NCI-H128 (cell line): ENCODE data around the gene NLGN1.
"Not testable (repeated sequence)": the region's sequence is repeated elsewhere in the genome, so short reads cannot be mapped to it uniquely, and the experiment has no call there.

Source experiments
- DNase-seq: peaks from one replicate; lab custom pipeline; 2025; ENCODE audit not compliant: unreplicated experiment; lab: John Stamatoyannopoulos, UW

NLGN1 gene

DNA sequence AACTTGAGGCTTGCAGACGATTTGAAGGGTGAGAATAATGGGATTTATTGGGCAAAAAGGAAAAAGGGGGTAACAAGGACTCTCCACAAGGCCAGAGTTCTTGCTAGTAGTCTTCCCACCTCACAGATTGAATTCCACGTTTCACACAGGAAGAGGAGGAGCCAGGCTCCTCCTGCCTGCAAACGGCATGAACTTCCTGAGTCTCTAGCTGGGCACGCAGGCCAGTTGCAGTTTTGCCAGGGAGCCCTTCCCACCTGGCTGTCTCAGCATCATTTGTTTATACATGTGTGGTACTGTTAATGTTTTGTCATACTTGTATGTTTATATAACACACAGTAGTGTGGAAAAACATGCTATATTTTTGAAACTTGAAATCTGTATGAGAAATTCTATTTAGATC lies 155.0 kb downstream of the NLGN1 start:
- no peak for DNase-seq

DNA sequence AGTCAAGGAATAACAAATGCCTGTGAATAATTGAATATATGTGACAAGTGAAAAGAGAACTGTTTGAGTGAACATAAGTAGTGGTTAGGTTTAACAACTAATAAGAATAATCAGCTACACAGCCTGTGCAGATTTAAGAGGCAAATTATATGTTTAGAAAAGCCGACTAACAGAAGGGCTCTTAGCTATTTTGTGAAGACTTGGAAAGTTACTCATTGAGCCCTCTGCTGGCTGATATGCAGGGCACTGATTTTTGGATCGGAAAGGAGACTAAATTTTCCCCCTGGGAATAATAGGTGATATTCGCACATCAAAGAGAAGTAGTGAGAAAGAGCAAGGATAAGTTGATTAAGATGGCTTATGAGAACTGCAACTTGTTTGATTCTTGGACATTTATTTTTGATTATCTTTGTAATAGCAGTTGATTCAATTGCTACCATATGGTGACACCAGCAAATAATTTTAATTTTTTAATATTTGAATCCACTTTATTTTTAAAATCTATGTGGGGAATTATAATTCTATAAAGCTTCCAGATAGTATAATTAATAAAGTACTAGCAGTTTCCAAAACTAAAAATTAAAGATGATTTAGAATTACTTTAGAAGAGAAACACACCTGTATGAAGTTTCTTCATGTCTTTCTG lies 156.2 kb downstream of the NLGN1 start:
- no peak for DNase-seq

DNA sequence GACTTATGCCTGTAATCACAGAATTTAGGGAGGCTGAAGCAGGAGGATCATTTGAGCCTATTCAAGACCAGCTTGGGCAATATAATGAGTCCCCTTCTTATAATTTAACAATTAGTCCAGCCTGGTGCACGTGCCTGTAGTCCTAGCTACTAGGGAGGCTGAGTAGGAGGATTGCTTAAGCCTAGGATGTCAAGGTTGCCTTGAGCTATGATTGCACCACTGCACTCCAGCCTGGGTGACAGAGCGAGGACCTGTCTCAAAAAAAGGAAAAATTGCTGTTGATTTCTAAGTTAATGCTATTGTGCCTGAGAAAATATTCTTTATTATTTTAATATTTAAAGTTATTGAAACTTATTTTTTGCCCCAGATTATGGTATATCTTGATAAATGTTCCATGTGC lies 159.0 kb downstream of the NLGN1 start:
- no peak for DNase-seq

DNA sequence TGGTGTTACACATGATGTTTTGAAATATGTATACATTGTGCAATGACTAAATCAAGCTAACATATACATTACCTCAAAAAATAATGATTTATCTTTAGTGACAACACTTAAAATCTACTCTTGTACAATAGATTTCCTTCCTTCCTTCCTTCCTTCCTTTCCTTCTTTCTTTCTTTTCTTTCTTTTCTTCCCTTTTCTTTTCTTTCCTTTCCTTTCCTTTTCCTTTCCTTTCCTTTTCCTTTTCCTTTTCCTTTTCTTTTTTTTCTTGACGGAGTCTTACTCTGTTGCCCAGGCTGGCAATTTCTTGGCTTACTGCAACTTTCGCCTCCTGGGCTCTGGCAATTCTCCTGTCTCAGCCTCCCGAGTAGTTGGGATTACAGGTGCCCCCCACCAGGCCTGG lies 170.5 kb downstream of the NLGN1 start:
- no peak for DNase-seq

DNA sequence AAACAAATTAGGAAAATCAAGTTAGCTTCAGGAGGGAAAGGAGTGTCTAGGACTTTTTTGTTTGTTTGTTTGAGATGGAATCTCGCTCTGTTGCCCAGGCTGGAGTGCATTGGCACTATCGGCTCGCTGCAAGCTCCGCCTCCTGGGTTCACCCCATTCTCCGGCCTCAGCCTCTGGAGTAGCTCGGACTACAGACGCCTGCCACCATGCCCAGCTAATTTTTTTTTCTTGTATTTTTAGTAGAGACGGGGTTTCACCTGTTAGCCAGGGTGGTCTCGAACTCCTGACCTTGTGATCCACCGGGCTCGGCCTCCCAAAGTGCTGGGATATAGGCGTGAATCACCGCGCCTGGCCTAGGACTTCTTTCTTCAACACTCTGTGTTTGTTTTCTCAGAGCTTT lies 171.1 kb downstream of the NLGN1 start:
- DNase-seq, result no peak

DNA sequence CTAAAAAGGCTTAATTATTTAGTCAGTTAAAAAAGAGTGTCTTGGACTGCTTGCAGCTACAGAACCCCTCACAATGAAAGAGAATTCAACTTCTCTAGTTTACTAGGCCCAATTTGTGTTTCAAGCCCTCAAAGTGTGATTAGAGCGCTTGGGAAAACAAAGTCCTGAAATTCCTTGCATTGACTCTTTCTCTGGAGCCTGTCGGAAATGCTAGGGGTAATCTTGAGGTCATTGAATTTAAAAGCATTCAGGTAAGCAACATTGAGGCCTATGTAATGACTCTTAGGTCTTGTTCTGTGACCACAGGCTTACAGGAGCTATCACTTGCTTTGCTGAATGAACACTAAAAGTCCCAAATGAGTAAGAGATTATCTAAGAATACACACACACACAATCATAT lies 186.0 kb downstream of the NLGN1 start:
- no peak for DNase-seq

DNA sequence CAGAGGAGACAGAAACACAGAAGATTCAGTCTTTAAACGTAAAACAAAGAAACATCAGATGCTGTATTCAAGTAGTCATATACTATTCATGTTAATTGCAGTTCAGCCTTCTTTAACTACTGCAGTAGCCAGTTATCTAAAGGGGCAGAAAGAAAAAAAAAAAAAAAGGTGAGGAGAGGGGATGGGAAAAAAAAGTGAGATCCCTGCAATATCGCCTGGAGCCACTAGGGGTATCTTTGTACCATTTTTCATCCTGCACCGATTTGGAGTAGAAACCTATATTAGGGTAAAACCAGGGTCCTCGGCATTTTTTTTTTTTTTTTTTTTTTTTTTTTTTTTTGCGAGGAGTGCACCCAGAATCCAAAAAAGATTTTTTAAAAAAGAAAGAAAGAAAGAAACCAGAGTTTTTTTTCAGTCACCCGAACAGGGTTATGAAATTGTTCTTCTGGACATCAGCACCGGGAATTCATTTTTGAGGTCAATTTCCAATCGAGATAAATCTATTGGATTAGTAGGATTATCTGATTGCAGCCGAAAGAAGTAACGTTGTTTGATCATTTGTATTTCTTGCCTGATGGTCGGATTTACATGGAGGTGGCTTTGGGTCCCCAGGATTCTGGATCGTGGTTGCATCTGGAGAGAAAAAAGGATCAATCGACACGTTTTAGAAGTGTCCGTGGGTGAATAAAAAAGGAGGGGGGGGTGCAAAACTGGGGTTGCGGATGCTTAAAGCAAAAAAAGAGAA lies 186.7 kb downstream of the NLGN1 start:
- DNase-seq, result peak; percentile 32

DNA sequence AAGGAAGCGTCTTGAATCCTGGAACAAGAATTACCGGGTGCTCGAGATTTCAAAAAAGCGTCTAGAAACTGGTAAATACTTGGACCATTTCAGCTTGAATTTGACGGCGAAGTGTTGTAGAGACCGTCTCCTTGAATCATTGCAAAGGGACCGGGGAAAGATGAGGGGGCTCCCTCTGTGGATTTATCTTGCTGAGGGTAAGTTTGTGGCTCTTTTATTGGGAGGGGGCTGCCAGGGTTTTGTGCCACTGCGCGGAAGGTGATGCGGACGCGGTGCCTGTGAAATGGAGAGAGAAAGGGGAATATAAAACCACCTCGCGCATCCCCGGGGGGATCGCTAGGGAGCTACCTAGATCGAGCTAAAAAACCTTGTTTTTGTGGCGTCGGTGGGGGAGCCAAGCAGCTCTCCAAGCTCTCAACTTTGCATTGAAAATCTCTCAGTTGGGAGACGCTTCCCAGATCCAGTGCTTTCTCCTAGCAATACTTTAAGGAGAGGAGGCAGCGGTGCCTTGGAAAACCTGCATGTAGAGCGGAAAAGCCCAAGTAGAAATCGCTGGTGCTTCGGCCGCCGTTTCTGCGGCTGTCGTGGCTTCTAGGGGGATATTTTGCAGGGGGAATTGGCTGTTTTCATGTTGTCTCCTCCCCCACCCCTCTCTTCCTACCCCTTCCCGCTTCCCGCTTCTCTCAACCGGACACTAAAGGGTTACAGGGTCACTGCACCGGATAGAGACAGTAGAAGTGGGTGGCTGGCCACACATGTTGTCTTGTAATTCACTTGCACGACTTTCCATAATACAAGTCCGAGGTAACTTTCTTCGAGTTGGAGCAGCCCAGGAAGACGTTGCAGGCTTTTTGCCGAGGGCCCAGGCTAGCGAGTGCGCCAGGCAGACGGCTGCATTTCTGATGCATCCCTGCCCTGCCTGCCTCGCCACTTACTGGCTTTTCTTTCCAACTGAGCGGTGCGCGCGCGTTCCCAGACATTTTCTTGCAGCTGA lies 187.6 kb downstream of the NLGN1 start:
- no peak for DNase-seq

DNA sequence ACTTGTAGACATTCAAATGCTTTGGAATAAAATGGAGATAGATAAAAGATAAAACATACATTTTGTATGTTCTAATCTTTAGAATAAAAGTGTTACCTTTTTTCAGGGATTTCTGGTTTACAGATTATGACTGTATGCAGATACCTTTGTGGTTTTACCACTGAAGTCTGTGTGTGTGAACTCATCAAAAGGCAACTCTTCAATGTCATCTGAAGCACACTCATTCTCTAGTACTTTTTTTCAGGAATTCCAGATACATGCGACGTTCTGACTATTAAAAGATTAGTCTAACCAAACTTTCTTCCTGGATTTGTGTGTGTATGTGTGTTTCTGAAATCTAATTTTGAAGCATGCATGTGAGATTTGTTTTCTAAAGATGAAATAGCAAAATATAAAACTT lies 188.6 kb downstream of the NLGN1 start:
- no peak for DNase-seq

DNA sequence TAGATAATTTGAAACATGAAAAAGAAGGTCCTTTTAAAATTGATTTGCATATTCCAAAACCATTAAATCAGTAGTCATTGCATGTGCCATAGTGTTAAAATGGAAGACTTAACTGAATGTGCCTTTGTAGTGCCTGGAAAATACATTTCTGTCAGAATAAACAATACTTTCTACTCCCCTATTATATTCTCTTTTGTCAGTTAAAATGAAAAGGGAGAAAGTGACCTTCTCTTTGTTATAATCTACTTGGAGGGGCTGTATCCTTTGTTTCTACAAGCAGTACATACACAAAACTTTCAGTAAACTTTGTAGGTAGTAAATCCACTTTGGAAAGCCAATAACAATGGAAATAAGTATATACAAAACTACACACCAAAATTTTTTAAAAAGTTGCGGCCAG lies 189.5 kb downstream of the NLGN1 start:
- no peak for DNase-seq

DNA sequence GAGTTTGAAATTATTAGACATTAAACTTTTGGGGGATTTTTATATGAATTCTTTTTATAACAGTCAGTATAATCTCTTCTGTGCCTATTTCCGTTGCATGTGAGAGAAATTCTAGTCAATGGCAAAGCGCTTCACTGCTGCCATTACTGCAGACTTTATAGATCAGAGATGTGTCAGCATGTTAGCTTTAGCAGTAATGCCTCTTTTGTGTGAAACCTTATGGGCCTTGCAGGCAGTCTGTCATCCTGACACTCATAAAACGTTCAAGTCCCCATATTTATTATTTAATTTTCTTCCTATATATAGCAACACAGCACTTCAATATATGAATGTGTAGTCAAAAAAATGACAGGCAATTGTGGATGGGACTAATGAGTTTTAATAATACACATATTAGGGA lies 191.0 kb downstream of the NLGN1 start:
- DNase-seq, result no peak

DNA sequence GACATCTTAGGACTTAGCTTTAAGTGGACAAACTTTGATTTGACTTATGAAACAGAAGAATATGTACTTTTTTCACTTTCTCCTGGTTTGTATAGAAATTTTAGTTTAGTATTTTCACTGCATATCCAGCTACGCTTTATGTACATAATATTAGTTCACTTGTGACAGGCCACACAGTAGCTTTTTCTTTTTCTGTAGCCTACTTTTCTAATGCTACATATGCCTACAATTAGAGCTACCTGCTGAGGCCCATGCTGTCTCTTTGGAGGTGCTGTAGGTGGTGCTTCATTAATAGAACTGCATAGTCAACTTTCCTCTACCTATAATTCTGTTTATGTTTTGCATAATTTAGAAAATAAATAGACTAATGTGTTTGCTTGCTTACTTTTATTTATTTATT lies 191.6 kb downstream of the NLGN1 start:
- no peak for DNase-seq

DNA sequence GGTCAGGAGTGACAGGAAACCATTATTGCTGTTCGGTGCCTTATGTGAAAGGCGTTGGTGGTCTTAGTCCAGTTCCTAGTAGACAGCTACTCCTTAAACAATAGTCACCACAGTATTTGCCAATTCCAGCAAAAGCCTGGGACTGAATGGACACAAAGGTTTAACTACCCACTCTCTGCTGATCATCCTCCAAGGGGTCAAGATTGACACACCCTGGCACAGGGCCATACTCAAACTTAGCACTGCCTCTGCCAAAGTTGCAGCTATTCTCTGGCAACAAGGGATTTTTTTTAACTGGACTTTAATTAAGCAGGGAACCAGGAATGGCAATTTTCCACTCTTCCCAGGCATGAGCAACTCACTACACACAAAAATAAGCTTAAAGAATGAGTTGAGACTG lies 193.9 kb downstream of the NLGN1 start:
- no peak for DNase-seq

DNA sequence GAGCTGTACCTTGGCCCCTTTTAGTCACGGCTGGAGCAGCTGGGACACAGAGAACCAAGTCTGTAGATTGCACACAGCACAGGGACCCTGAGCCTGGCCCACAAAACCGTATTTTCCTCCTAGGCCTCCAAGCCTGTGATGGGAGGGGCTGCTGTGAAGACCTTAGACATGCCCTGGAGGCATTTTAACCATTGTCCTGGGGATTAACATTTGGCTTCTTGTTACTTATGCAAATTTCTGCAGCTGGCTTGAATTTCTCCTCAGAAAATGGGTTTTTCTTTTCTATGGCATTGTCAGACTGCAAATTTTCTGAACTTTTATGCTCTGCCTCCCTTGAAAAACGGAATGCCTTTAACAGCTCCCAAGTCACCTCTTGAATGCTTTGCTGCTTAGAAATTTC lies 197.3 kb downstream of the NLGN1 start:
- DNase-seq, result not testable (repeated sequence)

DNA sequence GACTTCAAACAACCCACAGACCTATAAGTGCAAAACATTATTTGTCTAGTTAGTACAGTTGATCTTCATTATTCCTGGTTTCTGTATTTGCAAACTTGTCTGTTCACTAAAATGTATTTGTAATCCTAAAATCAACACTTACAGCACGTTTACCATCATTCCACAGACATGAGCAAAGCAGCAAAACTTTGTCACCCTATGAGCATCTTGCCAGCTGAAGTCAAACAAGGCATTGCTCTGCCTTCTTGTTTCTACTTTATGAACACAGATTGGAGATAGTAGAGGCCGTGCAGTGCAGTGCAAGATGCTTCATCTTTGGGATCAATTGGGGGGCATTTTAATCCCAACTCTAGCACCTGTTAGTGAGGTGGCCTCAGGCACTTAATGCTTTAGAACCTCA lies 202.1 kb downstream of the NLGN1 start:
- DNase-seq, result no peak

DNA sequence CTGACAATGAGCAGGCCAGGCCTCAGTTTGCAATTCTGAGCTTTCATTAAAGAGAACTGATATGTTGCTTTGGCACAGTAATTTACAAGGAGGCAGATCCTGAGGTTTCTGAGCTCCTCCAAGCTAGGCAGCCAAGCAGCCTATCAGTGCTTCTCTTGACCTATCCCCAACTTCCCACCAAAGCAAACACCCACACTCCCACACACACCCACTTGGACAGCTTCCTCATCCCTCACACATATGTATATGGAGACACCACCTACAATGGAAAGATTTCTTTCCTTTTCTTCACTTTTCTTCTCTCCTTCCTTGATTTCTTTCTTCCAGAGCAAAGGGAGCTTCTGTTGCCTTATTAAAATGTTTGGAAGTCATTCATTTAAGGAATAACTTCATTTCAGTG lies 217.0 kb downstream of the NLGN1 start:
- DNase-seq, result no peak

DNA sequence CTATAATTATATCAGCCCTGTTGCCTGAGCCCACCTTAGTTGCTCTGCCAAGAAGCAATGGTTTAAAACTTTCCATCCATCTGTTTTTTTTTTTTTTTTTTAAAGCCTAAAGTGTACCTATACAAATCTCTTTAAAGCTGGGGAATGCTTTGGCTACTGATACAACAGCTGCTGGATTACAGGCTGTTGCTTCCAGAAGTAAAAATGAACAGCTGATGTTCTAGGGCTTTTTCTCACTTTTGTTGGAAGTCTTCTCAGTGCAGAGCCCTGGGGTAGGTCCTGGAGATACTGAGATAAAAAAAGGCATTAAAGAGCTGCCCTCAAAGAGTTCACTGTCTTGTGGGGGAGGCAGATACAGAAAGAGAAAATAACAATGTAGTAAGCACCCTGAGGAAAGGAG lies 218.1 kb downstream of the NLGN1 start:
- no peak for DNase-seq

DNA sequence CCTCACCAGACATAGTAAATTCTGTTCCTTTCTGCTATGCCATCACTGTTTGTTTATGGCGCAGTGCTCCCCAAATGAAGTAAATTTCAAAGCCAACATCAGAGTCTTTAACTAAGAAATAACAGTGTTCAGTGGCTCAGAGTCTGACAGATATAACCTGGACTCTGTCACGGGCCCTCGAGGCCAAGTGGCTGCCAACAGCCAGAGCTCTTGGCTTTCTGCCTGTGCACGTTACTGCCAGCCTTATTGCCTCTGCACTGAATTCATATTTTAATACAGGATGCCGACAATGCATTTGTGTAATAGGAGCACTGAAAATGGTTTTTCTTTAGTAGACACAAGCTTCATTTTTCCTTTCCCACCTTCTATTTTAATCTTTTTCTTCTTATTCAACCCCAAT lies 219.9 kb downstream of the NLGN1 start:
- DNase-seq, result no peak

DNA sequence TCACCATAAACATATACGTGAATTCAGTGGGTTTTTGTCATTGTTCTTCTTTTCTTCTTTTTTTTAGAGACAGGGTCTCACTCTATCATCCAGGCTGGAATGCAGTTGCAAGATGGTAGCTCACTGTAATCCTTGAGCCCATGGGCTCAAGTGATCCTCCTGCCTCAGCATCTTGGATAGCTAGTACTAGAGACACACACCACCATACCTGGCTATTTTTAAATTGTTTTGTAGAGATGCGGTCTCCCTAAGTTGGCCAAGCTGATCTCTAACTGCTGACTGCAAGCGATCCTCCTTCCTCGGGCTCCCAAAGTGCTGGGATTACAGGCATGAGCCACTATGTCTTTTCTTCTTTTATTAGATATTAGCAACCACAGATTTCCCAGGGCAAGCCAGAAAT lies 220.6 kb downstream of the NLGN1 start:
- DNase-seq, result no peak

DNA sequence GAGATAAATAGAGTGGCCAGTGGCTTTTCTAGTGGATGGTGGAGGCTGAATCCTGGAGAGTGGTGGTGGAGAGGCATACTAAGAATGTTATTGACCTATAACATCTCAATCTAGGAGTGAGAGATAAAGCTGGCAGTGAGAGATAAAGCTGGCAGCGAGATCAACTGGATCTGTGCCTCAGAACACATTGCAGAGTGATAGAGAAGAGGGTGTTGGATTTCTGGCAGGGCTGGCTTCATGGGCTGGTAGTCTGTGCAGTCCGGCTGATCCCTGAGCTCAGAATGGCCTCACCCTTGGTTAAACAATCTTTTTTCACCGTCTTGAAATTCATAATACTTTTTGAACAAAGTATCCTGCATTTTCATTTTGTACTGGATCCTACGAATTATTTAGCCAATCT lies 221.2 kb downstream of the NLGN1 start:
- no peak for DNase-seq

DNA sequence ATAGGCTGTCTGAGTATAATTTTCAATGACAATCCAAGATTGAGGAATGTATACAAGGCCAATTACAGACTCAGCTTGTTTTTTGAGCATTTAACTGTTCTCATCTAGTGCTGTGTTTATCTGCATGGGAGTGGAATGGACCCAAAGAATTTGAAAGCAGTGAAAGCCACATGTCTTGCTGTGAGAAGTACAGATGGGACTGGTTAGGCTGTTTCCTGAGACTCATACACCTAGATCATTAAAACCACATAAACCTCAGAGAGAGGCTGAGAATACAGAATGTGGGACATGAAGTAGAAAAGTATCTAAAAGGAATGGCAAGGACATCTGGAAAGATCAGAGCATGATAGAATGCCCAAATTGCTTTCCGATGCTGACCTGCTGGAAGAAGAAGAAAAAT lies 224.6 kb downstream of the NLGN1 start:
- no peak for DNase-seq

DNA sequence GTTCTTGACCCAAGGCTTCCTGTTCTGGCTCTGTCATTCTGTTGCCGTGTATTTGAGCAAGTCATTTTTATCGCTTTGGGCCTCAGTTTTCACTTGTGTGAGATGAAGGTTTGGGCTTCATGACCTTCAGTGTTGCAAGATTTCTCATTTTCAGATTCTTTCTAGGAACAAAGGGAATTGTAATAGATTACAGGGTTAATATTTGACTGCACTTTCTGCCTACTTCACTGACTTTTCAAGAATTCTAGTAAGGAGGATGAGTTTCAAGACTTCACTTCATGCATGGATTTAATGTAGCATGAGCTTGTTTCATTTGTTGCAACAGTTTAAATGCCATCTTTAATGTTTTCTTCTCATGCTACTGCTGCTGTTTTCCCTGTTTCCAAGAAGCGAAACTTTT lies 226.5 kb downstream of the NLGN1 start:
- no peak for DNase-seq
